Peyer's patch (tissue), 4 donors: ENCODE measurements around the gene PPA1.

ENCODE experiments used
- POLR2A ChIP-seq, 2 donors: fragments of 450-650 bp; IDR thresholded peaks; one replicate each; pipeline ENCODE4 v1.5.1; 2017; ENCODE audit warnings: antibody characterized with exemption in 2 of 2, mild to moderate bottlenecking in 2 of 2, moderate library complexity in 2 of 2
- TF ChIP-seq, protein P1 (sequence below), 6 experiments: fragments of 450-650 bp in 4 of 6; fragments of 200-600 bp in 2 of 6; sonication (generic) in 1 of 6; IDR thresholded peaks; one replicate each; pipeline ENCODE4 v1.5.1; 2017 to 2019; ENCODE audit warnings: antibody characterized with exemption in 6 of 6, mild to moderate bottlenecking in 3 of 6, moderate library complexity in 1 of 6

DNA sequence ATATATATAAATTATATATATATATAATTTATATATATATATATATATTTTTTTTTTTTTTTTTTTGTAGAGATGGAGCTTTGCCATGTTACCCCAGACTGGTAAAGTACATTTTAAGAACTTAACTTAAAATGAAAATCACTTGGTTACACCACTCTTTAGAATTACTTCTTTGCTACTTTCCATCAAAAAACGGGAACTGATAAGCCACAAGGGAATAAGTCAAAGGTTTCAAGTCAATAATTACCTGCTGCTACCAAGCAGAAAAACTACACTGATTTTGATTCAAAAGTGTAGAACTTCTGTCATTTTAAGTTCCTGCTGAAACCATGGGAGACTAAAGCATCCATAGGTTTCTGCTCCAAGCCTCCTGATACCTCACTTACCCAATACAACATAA, 12.2 kb downstream of the PPA1 start:
- TF ChIP-seq, protein P1, sequence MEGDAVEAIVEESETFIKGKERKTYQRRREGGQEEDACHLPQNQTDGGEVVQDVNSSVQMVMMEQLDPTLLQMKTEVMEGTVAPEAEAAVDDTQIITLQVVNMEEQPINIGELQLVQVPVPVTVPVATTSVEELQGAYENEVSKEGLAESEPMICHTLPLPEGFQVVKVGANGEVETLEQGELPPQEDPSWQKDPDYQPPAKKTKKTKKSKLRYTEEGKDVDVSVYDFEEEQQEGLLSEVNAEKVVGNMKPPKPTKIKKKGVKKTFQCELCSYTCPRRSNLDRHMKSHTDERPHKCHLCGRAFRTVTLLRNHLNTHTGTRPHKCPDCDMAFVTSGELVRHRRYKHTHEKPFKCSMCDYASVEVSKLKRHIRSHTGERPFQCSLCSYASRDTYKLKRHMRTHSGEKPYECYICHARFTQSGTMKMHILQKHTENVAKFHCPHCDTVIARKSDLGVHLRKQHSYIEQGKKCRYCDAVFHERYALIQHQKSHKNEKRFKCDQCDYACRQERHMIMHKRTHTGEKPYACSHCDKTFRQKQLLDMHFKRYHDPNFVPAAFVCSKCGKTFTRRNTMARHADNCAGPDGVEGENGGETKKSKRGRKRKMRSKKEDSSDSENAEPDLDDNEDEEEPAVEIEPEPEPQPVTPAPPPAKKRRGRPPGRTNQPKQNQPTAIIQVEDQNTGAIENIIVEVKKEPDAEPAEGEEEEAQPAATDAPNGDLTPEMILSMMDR (IDR thresholded peaks at IDR 0.05): no peak
- TF ChIP-seq POLR2A (IDR thresholded peaks at IDR 0.05): no peak
